ENCODE results near the gene ANKS1A.
"Not testable (repeated sequence)": the region's sequence is repeated elsewhere in the genome, so short reads cannot be mapped to it uniquely, and the experiment has no call there.

ANKS1A gene, protein sequence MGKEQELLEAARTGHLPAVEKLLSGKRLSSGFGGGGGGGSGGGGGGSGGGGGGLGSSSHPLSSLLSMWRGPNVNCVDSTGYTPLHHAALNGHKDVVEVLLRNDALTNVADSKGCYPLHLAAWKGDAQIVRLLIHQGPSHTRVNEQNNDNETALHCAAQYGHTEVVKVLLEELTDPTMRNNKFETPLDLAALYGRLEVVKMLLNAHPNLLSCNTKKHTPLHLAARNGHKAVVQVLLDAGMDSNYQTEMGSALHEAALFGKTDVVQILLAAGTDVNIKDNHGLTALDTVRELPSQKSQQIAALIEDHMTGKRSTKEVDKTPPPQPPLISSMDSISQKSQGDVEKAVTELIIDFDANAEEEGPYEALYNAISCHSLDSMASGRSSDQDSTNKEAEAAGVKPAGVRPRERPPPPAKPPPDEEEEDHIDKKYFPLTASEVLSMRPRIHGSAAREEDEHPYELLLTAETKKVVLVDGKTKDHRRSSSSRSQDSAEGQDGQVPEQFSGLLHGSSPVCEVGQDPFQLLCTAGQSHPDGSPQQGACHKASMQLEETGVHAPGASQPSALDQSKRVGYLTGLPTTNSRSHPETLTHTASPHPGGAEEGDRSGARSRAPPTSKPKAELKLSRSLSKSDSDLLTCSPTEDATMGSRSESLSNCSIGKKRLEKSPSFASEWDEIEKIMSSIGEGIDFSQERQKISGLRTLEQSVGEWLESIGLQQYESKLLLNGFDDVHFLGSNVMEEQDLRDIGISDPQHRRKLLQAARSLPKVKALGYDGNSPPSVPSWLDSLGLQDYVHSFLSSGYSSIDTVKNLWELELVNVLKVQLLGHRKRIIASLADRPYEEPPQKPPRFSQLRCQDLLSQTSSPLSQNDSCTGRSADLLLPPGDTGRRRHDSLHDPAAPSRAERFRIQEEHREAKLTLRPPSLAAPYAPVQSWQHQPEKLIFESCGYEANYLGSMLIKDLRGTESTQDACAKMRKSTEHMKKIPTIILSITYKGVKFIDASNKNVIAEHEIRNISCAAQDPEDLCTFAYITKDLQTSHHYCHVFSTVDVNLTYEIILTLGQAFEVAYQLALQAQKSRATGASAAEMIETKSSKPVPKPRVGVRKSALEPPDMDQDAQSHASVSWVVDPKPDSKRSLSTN

DNA sequence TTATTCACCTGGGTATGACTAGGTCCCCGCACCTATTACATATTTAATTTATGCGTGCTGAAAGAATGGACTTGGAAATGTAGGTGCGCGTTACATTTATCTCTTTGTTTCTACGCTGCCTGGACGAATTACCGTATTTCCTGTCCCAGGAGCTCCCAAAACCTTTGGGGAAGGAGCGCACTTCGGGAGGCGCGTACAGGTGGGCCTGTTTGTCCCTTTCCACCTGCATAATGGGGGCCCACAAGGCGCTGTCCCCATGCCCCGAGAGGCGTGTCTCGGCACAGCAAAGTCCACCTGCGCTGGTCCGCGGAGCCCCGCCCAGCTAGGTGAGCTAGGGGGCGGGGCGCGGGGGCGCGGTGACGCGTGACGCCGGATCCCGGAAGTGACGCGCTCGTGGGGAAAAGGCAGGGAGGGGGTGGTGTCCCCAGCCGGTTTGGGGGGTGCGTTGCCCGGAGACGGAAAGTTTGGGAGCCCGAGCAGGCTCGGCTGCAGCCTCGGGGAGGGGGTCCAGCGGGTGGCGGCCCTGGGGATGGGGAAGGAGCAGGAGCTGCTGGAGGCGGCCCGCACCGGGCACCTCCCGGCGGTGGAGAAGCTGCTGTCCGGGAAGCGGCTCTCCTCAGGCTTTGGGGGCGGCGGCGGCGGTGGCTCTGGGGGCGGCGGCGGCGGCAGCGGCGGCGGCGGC, at the start of gene ANKS1A:
ANKS1A (plus strand) TSS at position 382 of the 682 bp plus-strand sequence; CDS start at position 530, 148 bp downstream.
- DNase-seq, result peak; percentile 92

DNA sequence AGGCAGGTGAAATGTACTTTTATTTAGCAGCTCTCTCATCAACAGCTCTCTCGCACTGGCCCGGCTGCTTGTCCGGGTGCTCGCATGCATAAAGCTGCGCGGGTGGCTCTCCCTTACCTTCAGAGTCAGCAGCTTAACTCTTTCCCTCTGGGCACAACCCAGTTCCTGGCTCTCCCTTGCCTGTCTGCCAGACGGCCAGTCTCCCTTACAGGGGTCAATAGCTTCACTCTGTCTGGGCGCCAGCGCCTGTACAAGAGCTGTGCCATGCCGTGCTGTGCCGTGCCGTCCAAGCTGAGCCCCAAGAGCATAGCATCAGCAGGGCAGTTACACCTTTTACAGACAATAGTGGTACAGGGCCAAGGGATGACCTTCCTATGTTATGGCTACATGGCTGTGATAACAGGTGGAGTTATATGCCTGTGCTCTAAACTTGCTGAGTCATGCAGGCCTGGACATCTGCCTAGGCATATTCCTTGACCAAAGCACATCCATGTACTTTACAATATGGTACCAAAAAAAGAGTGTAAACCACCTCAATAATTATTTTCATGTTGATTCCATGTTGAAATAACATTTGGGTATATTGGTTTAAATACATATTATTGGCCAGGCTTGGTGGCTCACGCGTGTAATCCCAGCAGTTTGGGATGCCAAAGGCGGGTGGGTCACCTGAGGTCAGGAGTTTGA, 49.2 kb upstream of the ANKS1A start:
- no peak for DNase-seq

DNA sequence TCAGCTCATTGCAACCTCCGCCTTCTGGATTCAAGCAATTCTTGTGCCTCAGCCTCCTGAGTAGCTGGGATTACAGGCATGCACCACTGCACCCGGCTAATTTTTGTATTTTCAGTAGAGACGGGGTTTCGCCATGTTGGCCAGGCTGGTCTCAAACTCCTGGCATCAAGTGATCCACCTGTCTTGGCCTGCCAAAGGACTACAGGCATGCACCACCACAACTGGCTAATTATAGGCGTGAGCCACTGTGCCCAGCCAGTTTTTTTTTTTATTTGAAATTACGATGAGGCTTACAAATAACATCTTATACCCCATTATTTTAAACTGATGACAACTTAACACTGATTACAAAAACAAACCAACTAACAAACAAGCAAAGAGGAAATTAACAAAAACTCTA, 40.0 kb upstream of the ANKS1A start:
- DNase-seq, result not testable (repeated sequence)

DNA sequence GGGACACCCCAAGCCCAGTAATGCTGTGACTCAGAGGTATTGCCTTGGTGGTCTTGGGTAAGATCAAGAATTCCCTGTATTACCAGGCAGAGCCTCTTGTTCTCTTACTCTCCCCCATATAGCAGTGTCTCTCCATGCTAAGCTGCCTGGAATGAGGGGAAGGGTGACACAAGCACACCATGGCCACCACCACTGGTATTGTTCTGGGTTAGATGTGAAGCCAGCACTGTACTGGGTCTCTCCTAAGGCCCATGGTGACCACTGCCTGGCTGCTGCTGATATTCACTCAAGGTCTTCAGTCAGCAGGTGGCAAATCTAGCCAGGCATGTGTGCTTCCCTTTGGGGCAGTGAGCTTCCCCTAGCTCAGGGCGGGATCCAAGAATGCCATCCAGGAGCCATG, 37.7 kb upstream of the ANKS1A start:
- no peak for DNase-seq

DNA sequence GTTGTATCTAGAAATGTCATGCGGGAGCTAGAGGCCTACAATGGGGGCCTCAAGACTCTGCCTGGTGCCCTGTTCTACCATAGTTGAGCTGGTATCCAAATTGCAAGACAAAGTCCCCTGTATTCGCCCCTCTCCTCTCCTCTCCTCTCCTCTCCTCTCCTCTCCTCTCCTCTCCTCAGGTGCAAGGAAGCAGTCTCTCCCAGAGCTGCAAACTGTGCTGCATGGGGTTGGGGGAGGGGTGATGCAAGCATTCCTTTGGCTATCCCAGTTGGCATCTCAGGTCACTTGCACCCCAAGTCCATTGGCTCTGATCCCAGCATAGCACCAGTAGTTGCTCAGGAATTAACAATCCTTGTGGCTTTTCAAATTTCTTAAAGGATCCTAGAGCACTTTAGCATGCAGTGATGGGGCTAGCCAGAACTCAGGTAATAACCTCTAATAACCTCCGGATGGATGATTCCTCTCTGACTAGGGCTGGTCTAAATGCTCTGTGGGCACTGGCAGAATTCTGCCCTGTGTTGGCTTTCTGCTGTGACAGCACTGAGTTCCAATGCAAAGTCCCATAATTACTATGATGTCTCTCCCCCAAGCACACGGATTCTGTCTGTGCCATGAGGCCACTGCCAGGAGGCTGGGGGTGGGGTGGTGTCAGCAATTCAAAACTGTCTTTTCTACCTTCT, 36.5 kb upstream of the ANKS1A start:
- DNase-seq, result no peak

DNA sequence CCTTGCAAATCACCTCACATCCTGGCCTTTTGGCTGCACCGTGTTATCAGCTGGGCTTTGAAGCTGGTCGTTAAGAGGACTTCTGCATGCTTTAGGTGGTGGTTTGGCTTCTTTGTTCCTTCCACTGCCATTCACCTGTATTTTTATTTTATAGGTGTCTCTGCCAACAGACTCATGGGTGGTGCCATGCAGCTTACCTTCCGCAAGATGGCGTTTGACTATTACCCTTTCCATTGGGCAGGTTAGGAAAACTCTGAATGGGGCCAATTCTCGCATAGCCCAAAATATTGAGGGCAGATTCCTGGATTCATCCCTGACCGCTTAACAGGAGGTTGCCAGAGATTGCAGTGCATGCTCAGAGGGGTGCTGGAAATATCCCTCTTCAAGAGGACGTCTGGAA, 33.6 kb upstream of the ANKS1A start:
- DNase-seq, result no peak

DNA sequence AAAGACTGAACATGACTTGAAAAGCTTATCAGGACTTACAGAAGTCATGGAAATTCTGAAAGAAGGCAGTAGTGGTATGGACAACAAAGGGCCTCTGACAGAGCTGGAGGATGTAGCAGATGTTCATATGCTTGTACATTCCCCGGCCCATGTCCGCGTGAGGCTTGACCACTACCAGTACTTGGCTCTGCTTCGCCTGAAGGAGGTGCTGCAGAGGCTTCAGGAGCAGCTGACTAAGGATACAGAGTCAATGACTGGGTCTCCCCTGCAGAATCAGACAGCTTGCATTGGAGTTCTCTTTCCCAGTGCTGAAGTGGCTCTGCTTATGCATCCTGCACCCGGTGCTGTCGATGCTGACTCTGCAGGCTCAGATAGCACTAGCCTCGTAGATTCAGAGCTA, 30.4 kb upstream of the ANKS1A start:
- no peak for DNase-seq

DNA sequence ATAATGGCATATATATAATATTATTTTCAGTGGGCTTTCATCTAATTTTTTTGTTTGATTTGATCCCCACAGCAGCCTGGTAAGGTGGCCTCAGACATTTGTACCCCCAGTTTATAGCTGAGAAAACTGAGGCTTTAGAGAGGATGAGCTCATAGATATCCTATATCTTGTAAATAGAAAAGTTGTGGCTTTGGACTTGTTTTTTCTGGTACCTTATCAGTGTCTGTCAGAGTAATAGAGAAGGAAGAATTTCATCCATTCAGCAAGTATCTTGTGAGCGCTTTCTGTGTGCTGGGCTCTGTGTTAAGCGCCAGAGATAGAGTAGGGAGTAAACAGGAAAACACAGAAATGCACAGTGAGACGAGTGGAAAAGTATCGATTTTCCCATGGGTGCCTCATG, 29.1 kb upstream of the ANKS1A start:
- no peak for DNase-seq

DNA sequence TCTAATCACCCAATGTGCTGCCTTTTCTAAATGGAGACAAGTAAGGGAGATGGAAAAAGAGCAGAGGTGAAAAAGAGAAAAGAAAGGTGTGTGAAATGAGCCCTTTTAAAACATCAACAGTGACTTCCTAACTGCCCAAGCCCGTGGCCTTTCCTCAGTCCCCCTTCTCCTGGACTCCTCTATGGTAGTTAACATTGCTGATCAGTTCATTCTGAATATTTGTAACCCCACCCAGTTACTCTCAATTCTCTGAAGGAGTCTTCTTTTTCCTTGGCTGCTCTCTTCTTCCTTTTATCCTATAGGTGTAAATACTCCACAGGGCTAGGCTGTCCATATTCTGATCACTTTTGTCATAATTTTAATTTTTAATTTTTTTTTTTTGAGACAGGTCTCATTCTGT, 28.3 kb upstream of the ANKS1A start:
- no peak for DNase-seq

DNA sequence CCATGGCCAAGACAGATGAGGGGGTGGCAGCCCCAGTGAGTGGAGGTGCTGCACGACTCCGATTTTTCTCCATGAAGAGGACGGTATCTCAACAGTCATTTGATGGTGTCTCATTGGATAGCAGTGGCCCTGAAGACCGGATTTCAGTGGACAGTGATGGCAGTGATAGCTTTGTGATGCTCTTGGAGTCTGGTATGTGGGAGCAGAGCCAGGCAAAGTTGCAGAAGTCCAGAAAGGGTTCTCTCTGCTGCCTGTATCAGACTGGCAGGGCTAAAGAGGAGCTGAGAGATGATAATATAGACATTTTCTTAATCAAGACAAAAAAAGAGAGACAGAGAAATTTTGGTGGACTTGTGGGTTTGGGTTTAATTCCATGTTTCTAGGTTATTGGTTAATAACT, 25.0 kb upstream of the ANKS1A start:
- no peak for DNase-seq

DNA sequence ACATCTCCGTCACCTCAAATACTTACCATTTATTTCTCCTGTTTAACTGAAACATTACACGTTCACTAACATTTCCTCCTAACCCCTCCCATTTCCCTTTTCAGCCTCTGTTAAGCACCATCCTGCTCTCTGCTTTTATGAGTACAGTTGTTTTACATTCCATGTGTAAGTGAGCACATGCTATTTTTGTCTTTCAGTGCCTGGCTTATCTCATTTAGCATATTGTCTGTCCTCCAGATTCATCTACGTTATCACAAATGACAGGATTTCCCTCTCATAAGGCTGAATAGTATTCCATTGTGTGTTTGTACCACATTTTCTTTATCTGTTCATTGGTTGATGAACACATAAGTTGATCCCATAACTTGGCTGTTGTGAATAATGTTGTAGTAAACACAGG, 23.9 kb upstream of the ANKS1A start:
- DNase-seq, result no peak

DNA sequence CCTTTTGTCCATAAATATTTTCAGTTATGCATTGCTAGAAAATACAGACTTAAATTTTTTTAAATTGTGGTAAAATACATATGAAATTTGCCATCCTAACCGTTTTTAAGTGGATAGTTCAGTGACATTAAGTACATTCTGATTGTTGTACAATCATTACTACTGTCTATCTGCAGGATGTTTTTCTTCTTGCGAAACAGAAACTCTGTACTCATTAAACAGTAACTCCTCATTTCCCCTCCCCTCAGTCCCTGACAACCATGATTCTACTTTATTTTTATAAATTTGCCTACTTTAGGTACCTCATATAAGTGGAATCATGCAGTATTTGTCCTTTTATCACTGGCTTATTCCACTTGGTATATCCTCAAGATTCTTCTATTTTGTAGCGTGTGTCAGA, 22.5 kb upstream of the ANKS1A start:
- no peak for DNase-seq

DNA sequence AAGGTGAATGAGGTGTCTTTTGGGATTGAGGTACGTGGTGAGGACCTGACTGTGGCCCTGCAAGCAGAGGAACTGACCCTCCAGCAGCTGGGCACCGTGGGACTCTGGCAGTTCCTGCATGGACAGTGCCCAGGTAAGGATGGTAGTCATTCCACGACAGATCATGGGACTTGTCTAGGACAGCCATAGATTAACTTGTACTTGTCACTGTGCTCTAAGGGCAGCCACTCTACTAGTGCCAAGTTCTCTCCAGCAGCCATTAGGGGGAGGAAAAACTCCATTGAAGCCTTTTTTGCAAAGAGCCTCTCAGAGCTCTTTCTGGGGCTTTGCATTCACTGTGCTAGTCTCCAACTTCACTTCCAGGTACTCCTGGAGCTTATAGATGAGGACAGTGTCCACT, 21.6 kb upstream of the ANKS1A start:
- no peak for DNase-seq

DNA sequence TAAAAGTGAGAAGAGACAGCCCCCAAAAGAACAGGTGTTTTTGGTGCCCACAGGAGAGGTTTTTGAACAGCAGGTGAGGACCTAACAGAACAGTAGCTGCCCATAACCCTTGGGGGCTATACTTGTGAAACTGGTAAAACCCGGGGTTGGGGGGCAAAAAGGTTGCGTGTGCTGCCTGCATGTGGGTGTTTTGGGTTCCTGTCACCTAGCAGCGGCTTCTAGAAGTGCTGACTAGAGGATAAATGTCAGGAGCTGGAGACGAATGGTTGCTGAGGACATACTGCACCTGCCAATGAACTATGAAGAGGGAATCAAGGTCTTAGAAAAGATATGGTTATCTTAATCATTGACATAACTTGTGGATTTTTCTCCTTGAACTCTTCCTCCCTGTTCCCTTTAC, 17.2 kb upstream of the ANKS1A start:
- DNase-seq, result no peak

DNA sequence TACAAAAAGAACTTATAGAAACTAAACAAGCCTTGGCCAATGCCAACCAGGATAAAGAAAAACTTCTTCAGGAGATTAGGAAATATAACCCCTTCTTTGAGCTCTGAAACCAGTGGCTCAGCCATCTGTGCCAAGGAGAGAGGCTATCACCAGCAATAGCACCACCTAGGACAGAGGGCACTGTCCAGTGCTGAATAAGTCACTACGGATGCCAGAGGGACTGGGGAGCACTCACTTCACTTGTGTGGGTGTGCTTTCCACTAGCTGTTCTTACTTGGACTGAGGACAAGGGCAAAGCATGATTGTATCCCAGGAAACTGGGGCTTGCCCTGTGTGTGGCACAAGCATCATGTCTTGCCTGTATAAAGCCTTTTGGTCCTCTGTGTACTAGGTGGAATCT, 16.7 kb upstream of the ANKS1A start:
- no peak for DNase-seq

DNA sequence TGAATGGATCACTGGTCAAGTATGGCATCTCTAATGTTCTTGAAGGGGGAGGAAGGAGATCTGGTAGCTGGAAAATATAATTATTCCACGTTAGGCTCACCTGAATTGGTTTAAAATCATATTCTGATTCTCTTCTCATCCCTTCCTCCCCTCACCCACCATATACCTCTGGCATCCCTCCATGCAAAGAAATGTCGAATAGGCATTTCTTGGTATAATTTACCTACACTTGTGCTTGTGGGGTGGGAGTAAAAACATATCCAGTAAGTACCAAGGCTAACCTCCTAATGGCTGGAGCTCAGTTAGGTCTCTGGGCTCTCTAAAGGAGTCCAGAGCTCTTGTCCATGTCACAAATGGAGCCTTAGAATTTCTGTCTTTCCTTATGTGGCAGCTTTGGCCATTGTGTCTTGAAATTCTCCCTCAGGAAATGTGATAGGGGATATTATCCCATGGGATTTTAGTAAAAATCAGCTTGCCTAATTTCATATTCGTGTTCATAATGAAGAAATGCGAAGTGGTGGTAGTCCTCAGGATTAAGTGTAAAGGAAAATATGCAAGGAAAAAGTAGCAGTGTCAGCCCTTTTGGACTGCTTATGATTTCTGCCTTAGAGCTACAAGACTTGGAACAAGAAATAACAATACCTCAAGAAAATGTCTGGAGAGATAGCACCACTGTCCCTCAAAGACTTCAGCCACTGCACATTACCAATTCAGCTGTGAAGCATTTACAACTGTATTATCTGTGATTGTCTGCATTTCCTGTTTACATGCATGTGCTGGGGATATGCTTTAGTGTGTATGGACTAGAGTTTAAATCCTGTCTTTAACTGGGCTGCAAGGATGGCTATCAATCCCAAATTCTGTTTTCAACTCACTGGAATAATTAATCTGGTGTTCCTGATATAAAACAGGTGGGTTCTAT, 13.5 kb upstream of the ANKS1A start:
- no peak for DNase-seq

DNA sequence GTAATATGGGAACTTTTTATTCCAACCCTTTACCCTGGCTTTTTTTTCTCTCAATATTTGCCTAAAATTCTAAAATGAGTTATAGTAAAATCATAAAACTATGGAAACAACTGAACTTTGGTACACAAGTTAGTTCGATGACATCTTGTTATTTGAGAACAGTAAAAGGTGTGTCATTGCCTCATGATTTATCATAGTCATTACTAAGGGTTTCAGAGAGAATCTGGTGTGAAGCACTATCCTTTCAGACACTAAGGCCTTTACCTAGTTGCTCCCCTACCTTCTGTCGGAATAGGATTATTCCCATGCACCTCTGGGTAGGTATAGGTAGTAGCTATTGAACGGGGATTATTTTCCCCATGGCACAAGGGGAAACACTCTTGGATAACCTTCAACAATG, 12.6 kb upstream of the ANKS1A start:
- no peak for DNase-seq

DNA sequence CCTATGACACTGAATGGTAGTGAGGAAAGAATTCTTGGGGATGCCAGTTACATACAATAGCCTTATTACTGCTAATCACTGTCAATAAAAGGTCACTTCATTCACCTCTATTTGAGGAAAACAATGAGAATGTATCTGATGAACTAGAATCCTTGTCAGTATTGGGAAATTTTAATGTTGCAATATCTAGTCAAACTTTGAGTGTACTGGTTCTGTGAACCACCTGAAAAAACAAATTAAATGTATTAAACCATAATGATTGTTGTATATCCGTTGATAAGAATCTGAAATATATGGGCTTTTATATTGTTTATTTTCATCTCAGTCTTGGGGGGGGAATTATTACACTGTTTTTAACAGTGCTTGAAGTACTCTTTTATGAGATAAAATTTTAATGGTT, 11.8 kb upstream of the ANKS1A start:
- no peak for DNase-seq

DNA sequence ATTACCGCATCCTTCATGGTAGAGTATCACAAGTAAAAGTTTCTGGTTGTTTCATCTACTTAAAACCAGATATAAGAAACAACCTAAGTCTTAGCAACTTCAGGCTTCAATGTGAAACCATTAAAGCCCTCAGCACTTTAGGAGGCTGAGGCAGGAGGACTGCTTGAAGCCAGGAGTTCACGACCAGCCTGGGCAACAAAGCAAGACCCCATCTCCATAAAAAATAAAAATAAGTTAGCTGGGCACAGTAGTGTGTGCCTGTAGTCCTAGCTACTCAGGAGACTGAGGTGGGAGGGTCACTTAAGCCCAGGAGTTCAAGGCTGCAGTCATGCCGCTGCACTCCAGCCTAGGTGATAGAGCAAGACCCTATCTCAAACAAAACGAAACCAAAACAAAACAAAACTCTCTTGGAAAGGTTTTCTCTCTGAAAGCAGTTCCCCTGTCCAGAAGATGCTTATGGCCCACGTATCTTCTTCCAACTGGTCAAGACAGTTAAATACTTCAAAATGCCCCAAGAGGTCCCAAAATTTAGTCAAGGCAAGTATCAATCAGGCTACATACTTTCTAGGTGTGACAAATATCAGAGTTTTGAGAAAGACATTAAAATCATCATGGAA, 11.1 kb upstream of the ANKS1A start:
- DNase-seq, result no peak

DNA sequence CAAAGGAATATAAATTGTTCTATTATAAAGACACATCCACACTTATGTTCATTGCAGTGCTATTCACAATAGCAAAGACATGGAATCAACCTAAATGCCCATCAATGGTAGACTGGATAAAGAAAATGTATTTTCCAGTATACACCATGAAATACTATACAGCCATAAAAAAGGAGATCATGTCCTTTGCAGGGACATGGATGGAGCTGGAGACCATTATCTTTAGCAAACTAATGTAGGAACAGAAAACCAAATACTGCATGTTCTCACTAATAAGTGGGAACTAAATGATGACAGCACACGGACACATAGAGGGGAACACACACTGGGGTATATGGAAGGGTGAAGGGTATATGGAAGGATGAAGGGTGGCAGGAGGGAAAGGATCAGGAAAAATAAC, 5.0 kb upstream of the ANKS1A start:
- not testable (repeated sequence) for DNase-seq

All from stimulated activated CD4-positive, alpha-beta T cell treated with anti-CD3 and anti-CD28 coated beads, Interleukin-4, amount 100 ng/mL, for 1 hour (primary cell).